Ectodermal cell (in vitro differentiated cells): Measurements from ENCODE around the gene CTBP1.

ENCODE experiments used
- H3K27ac ChIP-seq: 2 replicates; pipeline ENCODE4 v1.7.0; 2013; ENCODE audit warnings: mild to moderate bottlenecking, low read depth, low read length; ENCODE audit not compliant: insufficient read depth, poor library complexity, severe bottlenecking
- H3K27me3 ChIP-seq: 2 replicates; pipeline ENCODE4 v1.7.0; 2013; ENCODE audit warnings: mild to moderate bottlenecking, low read length; ENCODE audit not compliant: insufficient read depth, control insufficient read depth, poor library complexity, severe bottlenecking
- H3K36me3 ChIP-seq: one replicate; pipeline ENCODE4 v1.7.0; 2013; ENCODE audit warnings: low read length; ENCODE audit not compliant: control insufficient read depth, insufficient read depth
- H3K4me1 ChIP-seq: one replicate; pipeline ENCODE4 v1.7.0; 2013; ENCODE audit warnings: low read length; ENCODE audit not compliant: control insufficient read depth, insufficient read depth
- H3K4me3 ChIP-seq: 2 replicates; pipeline ENCODE4 v1.7.0; 2013; ENCODE audit warnings: low read depth, low read length, control low read depth; ENCODE audit not compliant: insufficient read depth
- H3K9me3 ChIP-seq: 2 replicates; pipeline ENCODE4 v1.7.0; 2013; ENCODE audit warnings: mild to moderate bottlenecking, low read length, moderate library complexity; ENCODE audit not compliant: control insufficient read depth
- whole genome bisulfite sequencing, 2 experiments: methylation state at CpG; one replicate each; pipeline ENCODE4 v1.1.7; 2013; ENCODE audit warnings: missing lambda C conversion rate in 2 of 2; 5-methylcytosine and 5-hydroxymethylcytosine counted together

CTBP1 gene

GRCh38 chr4:1201851-1202525 lies 46.9 kb downstream of the CTBP1 start:
- H3K27ac ChIP-seq = no peak overlapping the region
- H3K27me3 ChIP-seq = no peaks in the 10 kb centered on the region
- WGBS, 2 experiments = 92 to 94% methylated on average over 26 of the region's 26 CpGs
- no peaks in the 10 kb centered on the region for H3K4me1 ChIP-seq
- no peak overlapping the region for H3K4me3 ChIP-seq
- no peaks in the 10 kb centered on the region for H3K9me3 ChIP-seq
- no peaks in the 10 kb centered on the region for H3K36me3 ChIP-seq

DNA sequence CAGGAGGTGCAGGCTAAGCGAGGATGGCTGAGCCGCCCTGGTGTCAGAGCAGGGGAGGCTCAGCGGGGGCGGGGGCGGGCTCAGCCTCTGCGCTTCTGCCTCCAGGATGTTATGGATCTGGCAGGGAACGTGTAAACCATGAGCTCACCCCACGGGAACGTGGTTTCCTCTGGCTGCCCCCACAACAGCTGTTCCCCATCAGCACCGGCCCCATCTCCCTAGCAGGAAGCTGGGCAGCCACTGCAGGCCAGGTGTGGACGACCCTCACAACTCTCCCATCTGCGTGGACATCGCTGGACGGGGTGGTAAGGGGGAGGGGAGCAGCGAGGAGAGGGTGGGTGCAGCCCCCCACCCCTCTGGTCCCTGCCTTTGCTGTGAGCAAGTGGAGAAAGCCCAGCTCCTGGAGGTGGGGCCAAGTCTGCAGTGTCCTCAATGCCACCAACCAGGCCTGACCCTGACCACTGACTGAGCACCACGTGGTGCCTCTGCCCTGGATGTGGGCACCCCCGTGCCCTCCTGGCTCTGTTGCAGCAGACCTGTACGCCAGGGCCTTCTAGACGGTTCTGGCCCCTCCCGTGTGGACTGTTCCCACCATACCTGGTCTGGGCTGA lies 48.4 kb downstream of the CTBP1 start:
- Histone ChIP-seq H3K36me3 (no peaks in the 10 kb centered on the region), H3K4me1 (no peaks in the 10 kb centered on the region), H3K27me3 (no peaks in the 10 kb centered on the region), H3K4me3 (no peak overlapping the region), H3K9me3 (no peaks in the 10 kb centered on the region), H3K27ac (no peak overlapping the region)
- 86 to 87% methylated on average over 20 of the region's 20 CpGs for WGBS, 2 experiments

DNA sequence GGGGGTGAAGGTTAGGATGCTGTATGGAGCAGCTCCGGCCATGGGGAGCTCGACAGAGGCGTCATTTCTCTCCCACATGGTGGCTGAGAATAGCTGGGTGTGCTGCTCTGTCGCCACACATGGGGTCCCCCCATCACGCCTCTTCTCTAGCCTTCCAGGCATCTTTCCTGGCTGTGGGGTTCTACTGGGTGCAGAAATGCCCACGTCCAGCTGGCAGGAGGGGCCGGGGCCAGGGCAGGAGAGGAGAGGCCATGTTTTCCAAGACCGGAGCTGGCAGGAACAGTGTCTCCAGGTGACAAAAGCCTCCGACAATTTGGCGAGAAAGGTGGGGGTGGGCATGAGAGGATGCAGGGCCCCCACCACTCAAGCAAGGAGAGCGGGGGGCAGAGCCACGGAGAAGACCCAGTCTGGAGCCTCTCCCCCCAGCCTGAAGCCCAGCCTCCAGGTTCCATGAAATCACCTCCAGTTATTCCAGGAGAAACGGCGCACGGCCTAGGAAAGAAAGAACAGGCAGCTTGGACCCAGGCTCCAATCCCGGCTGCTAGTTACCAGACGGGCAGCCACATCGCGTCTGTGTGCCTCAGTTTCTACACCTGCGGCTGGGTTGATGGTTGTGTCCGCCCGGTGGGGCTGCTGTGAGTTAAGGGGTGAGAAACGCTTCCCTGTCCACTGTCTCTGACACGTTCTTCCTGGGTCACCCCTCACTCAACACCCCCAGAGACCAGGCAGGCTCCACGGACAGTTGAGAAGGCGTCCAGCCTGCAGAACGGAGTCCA lies 49.2 kb downstream of the CTBP1 start:
- no peaks in the 10 kb centered on the region for H3K9me3 ChIP-seq
- H3K4me1 ChIP-seq = no peaks in the 10 kb centered on the region
- no peak overlapping the region for H3K27ac ChIP-seq
- H3K27me3 ChIP-seq = no peaks in the 10 kb centered on the region
- H3K4me3 ChIP-seq = no peak overlapping the region
- WGBS, 2 experiments = 88 to 90% methylated on average over 27 of the region's 27 CpGs
- H3K36me3 ChIP-seq = no peaks in the 10 kb centered on the region

DNA sequence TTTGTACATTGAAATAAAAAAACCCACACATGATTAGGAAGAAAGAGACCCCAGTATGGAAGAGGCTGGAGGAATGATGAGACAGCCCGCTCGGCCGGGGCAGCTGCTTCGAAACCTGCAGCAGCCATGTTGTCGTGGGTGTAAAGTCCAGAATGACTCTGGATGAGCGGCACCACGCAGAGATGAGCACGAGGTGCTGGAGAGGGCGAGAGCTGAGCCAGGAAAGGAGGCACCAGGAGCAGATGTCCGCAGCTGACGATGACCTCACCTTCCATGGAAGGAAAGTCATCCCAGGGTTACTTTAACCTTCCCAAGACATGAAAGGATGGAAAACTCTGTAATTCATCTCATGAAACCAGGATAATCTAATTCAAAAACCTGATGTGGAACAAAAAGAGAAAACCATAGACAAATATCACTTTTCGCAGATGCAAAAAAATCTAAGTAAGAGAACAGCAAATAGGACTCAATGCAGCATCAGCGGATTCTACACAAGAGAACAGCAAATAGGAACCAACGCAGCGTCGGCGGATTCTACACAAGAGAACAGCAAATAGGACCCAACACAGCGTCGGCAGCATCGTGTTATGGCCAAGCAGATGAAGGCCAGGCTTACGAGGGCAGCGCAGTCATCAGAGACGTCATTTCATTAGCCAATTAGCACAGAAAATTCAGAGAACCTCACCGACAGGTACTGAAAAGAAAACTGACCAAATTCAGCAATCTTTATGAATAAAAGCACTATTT lies 50.7 kb downstream of the CTBP1 start:
- no peaks in the 10 kb centered on the region for H3K36me3 ChIP-seq
- H3K27me3 ChIP-seq = no peaks in the 10 kb centered on the region
- H3K9me3 ChIP-seq = no peaks in the 10 kb centered on the region
- no peaks in the 10 kb centered on the region for H3K4me1 ChIP-seq
- H3K27ac ChIP-seq = no peak overlapping the region
- 91 to 92% methylated on average over 24 of the region's 24 CpGs for WGBS, 2 experiments
- no peak overlapping the region for H3K4me3 ChIP-seq

GRCh38 chr4:1196421-1197183 lies 52.3 kb downstream of the CTBP1 start:
- no peak overlapping the region for H3K27ac ChIP-seq
- H3K4me3 ChIP-seq = no peak overlapping the region
- H3K27me3 ChIP-seq = no peaks in the 10 kb centered on the region
- no peaks in the 10 kb centered on the region for H3K9me3 ChIP-seq
- WGBS, 2 experiments = 90 to 93% methylated on average over 13 of the region's 13 CpGs
- H3K4me1 ChIP-seq = no peaks in the 10 kb centered on the region
- H3K36me3 ChIP-seq = no peaks in the 10 kb centered on the region

GRCh38 chr4:1195891-1196401 lies 53.0 kb downstream of the CTBP1 start:
- Histone ChIP-seq H3K27me3 (no peaks in the 10 kb centered on the region), H3K27ac (no peak overlapping the region), H3K36me3 (no peaks in the 10 kb centered on the region), H3K4me3 (no peak overlapping the region), H3K9me3 (no peaks in the 10 kb centered on the region), H3K4me1 (no peaks in the 10 kb centered on the region)
- 90 to 92% methylated on average over 16 of the region's 16 CpGs for WGBS, 2 experiments

DNA sequence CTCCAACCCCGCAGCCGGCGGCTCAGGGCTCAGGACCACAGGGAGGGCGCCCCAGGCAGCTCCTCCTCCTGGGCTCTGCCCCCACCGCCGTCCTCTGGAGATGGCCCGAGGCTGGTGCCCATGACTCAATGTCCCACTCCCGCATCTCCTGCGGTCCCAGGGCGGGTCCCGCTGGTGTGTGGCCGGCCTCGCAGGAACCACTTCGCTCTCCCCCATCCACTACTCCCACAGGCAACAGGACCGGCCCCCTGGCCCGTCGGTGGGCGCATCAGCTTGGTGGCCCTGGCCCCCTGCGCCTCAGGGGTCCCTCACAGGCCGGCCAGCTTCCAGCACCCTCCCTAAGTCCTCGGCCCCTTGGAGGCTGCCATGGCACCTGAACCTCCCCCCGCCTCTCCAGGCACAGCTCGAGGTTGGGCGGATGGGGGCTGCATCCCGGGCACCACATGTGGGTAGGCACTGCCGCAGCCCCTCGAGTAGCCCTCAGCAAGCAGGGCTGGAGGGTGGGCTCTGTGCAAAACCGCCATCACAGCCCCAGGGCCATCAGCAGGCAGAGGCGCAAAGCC lies 53.7 kb downstream of the CTBP1 start:
- 92 to 94% methylated on average over 29 of the region's 29 CpGs for WGBS, 2 experiments
- H3K4me3 ChIP-seq = no peak overlapping the region
- H3K27me3 ChIP-seq = no peaks in the 10 kb centered on the region
- no peaks in the 10 kb centered on the region for H3K36me3 ChIP-seq
- no peak overlapping the region for H3K27ac ChIP-seq
- no peaks in the 10 kb centered on the region for H3K9me3 ChIP-seq
- H3K4me1 ChIP-seq = no peaks in the 10 kb centered on the region

GRCh38 chr4:1194010-1194900 lies 54.7 kb downstream of the CTBP1 start:
- H3K9me3 ChIP-seq = no peaks in the 10 kb centered on the region
- H3K27me3 ChIP-seq = no peaks in the 10 kb centered on the region
- no peaks in the 10 kb centered on the region for H3K4me1 ChIP-seq
- H3K4me3 ChIP-seq = no peak overlapping the region
- no peak overlapping the region for H3K27ac ChIP-seq
- WGBS, 2 experiments = 91 to 93% methylated on average over 52 of the region's 52 CpGs
- H3K36me3 ChIP-seq = no peaks in the 10 kb centered on the region
